CD14-positive monocyte (primary cell): ENCODE data around the gene IPPK. TPM values are rescaled to one million over a fixed set of nuclear protein-coding genes. Genes with fewer than 3 reads are reported as not detected.
A peak's percentile ranks its signal among the peaks of the same experiment; 100 is the strongest.

Source experiments
- DNase-seq, 3 donors: peaks; one replicate each; pipeline ENCODE4 v3.0.0-alpha.2; 2011 to 2022
- H2AFZ ChIP-seq: 2 replicates; pipeline ENCODE4 v1.6.0; 2012; ENCODE audit warnings: mild to moderate bottlenecking, low read depth, low read length, inconsistent platforms; ENCODE audit not compliant: insufficient read depth, poor library complexity, severe bottlenecking
- H3K27ac ChIP-seq, 2 donors: 1 replicate in 1 of 2; 2 replicates in 1 of 2; pipeline ENCODE4 v1.5.1; 2012 to 2013; ENCODE audit warnings: low read length in 2 of 2, control low read depth in 1 of 2, inconsistent platforms in 1 of 2, low read depth in 1 of 2, mild to moderate bottlenecking in 1 of 2
- H3K27me3 ChIP-seq, 2 donors: one replicate each; pipeline versions ENCODE4 v1.6.0 to v1.6.1; 2011 to 2013; ENCODE audit warnings: low read length in 2 of 2; ENCODE audit not compliant: control insufficient read depth in 2 of 2, insufficient read depth in 2 of 2
- H3K36me3 ChIP-seq, 2 donors: replicated peaks in 1 of 2; 1 replicate in 1 of 2; 2 replicates in 1 of 2; pipeline versions ENCODE4 v1.5.1 to v1.6.1; 2012 to 2013; ENCODE audit warnings: low read length in 2 of 2, control low read depth in 1 of 2, inconsistent platforms in 1 of 2, mild to moderate bottlenecking in 1 of 2; ENCODE audit not compliant: insufficient read depth in 2 of 2, control insufficient read depth in 1 of 2
- H3K4me1 ChIP-seq, 2 donors: 1 replicate in 1 of 2; 2 replicates in 1 of 2; pipeline versions ENCODE4 v1.5.1 to v1.6.1; 2012 to 2013; ENCODE audit warnings: low read length in 2 of 2, control low read depth in 1 of 2, inconsistent platforms in 1 of 2, mild to moderate bottlenecking in 1 of 2, moderate library complexity in 1 of 2; ENCODE audit not compliant: insufficient read depth in 2 of 2, control insufficient read depth in 1 of 2
- H3K4me2 ChIP-seq: replicated peaks from 2 replicates; pipeline ENCODE3; 2012; ENCODE audit warnings: low read length, moderate library complexity, mild to moderate bottlenecking; ENCODE audit not compliant: poor library complexity, severe bottlenecking; ENCODE audit errors: extremely low read depth
- H3K4me3 ChIP-seq, 3 experiments: fragments of 200-600 bp in 1 of 3; sonication (generic) in 1 of 3; replicated peaks in 1 of 3; 1 replicate in 2 of 3; 2 replicates in 1 of 3; pipeline ENCODE4 v1.5.1; 2011 to 2013; ENCODE audit warnings: low read length in 3 of 3, mild to moderate bottlenecking in 3 of 3, control low read depth in 2 of 3, low read depth in 2 of 3, inconsistent platforms in 1 of 3, moderate library complexity in 1 of 3
- H3K79me2 ChIP-seq: 2 replicates; pipeline ENCODE4 v1.6.0; 2012; ENCODE audit warnings: mild to moderate bottlenecking, control low read depth, inconsistent platforms, low read length, moderate library complexity; ENCODE audit not compliant: insufficient read depth
- H3K9ac ChIP-seq: 2 replicates; pipeline ENCODE4 v1.6.0; 2017; ENCODE audit warnings: low read length, mild to moderate bottlenecking; ENCODE audit not compliant: insufficient read depth, poor library complexity, severe bottlenecking
- H3K9me3 ChIP-seq, 2 donors: replicated peaks in 1 of 2; 1 replicate in 1 of 2; 2 replicates in 1 of 2; pipeline versions ENCODE4 v1.5.1 to v1.6.1; 2012 to 2013; ENCODE audit warnings: low read length in 2 of 2, control low read depth in 1 of 2; ENCODE audit not compliant: control insufficient read depth in 1 of 2, insufficient read depth in 1 of 2
- H4K20me1 ChIP-seq: 2 replicates; pipeline ENCODE4 v1.6.0; 2012; ENCODE audit warnings: mild to moderate bottlenecking, low read length, control low read depth, moderate library complexity; ENCODE audit not compliant: insufficient read depth
- H3K27ac Mint-ChIP-seq, 7 donors: one replicate each; pipeline ENCODE4 v1.8.0; 2020; ENCODE audit warnings: mild to moderate bottlenecking in 7 of 7, mixed read lengths in 7 of 7, moderate library complexity in 6 of 7, inconsistent platforms in 2 of 7
- H3K27me3 Mint-ChIP-seq, 3 donors: one replicate each; pipeline ENCODE4 v1.8.0; 2021 to 2022; ENCODE audit warnings: low read depth in 3 of 3, mild to moderate bottlenecking in 3 of 3, mixed read lengths in 3 of 3, moderate library complexity in 3 of 3, inconsistent platforms in 1 of 3
- H3K36me3 Mint-ChIP-seq, 2 donors: one replicate each; pipeline ENCODE4 v1.8.0; 2020; ENCODE audit warnings: mixed read lengths in 2 of 2, inconsistent platforms in 1 of 2, mild to moderate bottlenecking in 1 of 2
- H3K4me1 Mint-ChIP-seq: one replicate; pipeline ENCODE4 v1.8.0; 2020; ENCODE audit warnings: mild to moderate bottlenecking, mixed read lengths
- H3K4me3 Mint-ChIP-seq, 2 donors: one replicate each; pipeline ENCODE4 v1.8.0; 2020; ENCODE audit warnings: mild to moderate bottlenecking in 2 of 2, mixed read lengths in 2 of 2, moderate library complexity in 1 of 2
- H3K9me3 Mint-ChIP-seq, 7 donors: one replicate each; pipeline ENCODE4 v1.8.0; 2020 to 2022; ENCODE audit warnings: mixed read lengths in 7 of 7, mild to moderate bottlenecking in 6 of 7, moderate library complexity in 6 of 7, inconsistent platforms in 2 of 7
- CTCF ChIP-seq: fragments of 200-600 bp; IDR thresholded peaks from one replicate; pipeline ENCODE4 v1.8.0; 2022; ENCODE audit warnings: antibody characterized with exemption, mild to moderate bottlenecking
- WGBS: methylation state at CpG from one replicate; pipeline ENCODE4 v1.1.5; 2013; ENCODE audit warnings: missing lambda C conversion rate; ENCODE audit not compliant: insufficient coverage; 5-methylcytosine and 5-hydroxymethylcytosine counted together
- intact Hi-C, 2 donors: fragments of 100-400 bp; cut with micrococcal nuclease; formaldehyde crosslinking; loops; one replicate each; pipeline versions ENCODE4 v1.15.0 to v1.15.1; 2023
- polyA plus RNA-seq, 3 donors: library from polyadenylated mRNA; depleted of rRNA in 1 of 3; unstranded in 2 of 3; stranded (reverse) in 1 of 3; fragments of 300-500 nt in 2 of 3; fragments of >200 nt in 1 of 3; fragmentation: Illumina TruSeq in 2 of 3; gene quantifications; 1 replicate in 2 of 3; 2 replicates in 1 of 3; pipeline ENCODE4 v1.2.3, GENCODE V29; 2012 to 2021

The IPPK gene
- polyA plus RNA-seq, 3 donors = 1.9 to 11.6 (median 3.2) TPM

DNA sequence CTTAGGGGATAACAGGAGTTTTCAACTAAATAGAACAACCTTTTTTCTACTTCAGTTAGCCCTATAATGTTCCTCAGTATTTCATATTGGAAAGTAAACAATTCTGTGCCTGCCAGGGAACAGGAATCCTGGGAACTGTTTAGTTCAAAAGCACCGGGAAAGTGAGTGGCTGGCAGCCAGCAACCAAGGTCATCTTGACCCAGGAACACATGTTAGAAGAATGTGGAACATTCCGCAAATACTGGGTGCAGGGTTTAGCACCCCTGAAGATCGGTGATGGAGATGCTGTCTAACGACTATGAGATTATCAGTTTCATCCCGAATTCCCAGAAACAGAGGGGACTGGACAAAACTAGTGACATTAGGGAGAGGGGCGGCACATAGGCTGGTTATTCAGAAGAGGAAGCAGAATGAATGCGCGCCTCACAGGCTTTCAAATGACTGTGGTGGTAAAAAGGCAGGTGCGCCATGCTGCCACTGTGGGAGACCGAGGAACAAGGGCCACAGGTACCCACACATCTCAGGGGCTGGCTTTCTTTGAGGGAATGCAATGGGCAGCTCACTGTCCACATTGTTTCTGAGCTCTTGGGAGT lies 51.2 kb downstream of the IPPK start:
- Mint-ChIP-seq H3K27me3 (peaks cover 0 to 2% (median 0%) of the 10 kb centered on the region in 3 donors), H3K36me3 (peaks cover 82 to 92% of the 10 kb centered on the region in 2 donors), H3K4me3 (no peak overlapping the region), H3K4me1 (no peaks in the 10 kb centered on the region), H3K27ac (peak overlapping the region in 2 of 7 donors; percentile 21 to 66), H3K9me3 (no peaks in the 10 kb centered on the region)
- Histone ChIP-seq H3K9ac (no peak overlapping the region), H3K27ac (no peak overlapping the region), H3K79me2 (no peaks in the 10 kb centered on the region), H3K27me3 (no peaks in the 10 kb centered on the region), H3K9me3 (no peaks in the 10 kb centered on the region), H3K4me2 (no peak overlapping the region), H3K36me3 (peaks cover 66 to 92% of the 10 kb centered on the region in 2 donors), H3K4me3 (no peak overlapping the region), H4K20me1 (no peaks in the 10 kb centered on the region), H3K4me1 (no peaks in the 10 kb centered on the region), H2AFZ (no peak overlapping the region)
- WGBS = 99% methylated on average over 6 of the region's 10 CpGs
- no peak for TF ChIP-seq CTCF
- intact Hi-C loops = no loop called here
- no peak for DNase-seq

DNA sequence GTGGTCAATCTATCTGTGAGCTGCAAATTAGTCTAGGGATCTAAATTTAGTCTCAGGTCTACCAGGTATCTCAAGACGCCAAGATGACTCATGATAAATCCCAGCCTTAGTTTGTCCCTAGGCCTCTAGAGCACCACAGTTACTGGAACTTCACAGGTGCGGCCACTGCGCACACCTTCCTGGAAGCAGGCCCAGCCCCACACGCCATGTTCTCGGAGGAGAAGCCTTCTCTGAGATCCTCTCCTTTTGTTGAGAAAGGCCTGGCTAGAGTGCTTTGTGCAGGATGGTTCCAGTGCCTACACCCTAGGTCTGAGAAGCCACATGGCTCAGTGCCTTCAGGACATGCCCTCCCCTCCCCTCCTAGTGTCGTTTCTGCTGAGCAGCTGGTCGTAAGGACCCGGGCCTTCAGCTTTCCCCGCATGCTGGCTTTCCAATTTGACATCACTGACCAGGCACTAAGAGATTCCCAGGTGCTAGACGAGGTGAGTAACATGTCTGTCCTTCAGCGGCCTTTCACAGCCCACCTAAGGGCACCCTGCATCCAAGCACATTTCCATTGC lies 51.9 kb downstream of the IPPK start:
- H3K9ac ChIP-seq = no peak overlapping the region
- peaks cover 81 to 90% of the 10 kb centered on the region in 2 donors for H3K36me3 Mint-ChIP-seq

More for the DNA sequence above, 51.9 kb downstream of the IPPK start:
- Mint-ChIP-seq H3K9me3 (no peaks in the 10 kb centered on the region), H3K27me3 (peaks cover 0 to 2% (median 0%) of the 10 kb centered on the region in 3 donors), H3K4me3 (no peak overlapping the region), H3K4me1 (no peaks in the 10 kb centered on the region), H3K27ac (no peak overlapping the region)
- no peak for TF ChIP-seq CTCF
- Histone ChIP-seq H3K27ac (no peak overlapping the region), H3K27me3 (no peaks in the 10 kb centered on the region), H4K20me1 (no peaks in the 10 kb centered on the region), H3K36me3 (peaks cover 65 to 92% of the 10 kb centered on the region in 2 donors), H3K9me3 (no peaks in the 10 kb centered on the region), H3K79me2 (no peaks in the 10 kb centered on the region), H2AFZ (no peak overlapping the region), H3K4me2 (no peak overlapping the region), H3K4me3 (no peak overlapping the region), H3K4me1 (no peaks in the 10 kb centered on the region)
- intact Hi-C loops = no loop called here
- no peak for DNase-seq
- 97% methylated on average over 11 of the region's 11 CpGs for WGBS
